Chondrocyte (in vitro differentiated cells): ENCODE measurements around the gene TRAK1. TPM values are rescaled to one million over a fixed set of nuclear protein-coding genes. Genes with fewer than 3 reads are reported as not detected.
A peak's percentile ranks its signal among the peaks of the same experiment; 100 is the strongest.

Experiments used
- DNase-seq: peaks from one replicate; pipeline ENCODE4 v3.0.0; 2021; ENCODE audit warnings: mixed read lengths, low spot score
- H3K27ac Mint-ChIP-seq: one replicate; pipeline ENCODE4 v1.8.0; 2021; ENCODE audit warnings: mild to moderate bottlenecking, moderate library complexity, mixed read lengths; ENCODE audit not compliant: unreplicated experiment
- H3K27me3 Mint-ChIP-seq: 2 replicates; pipeline ENCODE4 v1.8.0; 2021; ENCODE audit warnings: low read depth, mixed read lengths
- H3K36me3 Mint-ChIP-seq: 2 replicates; pipeline ENCODE4 v1.8.0; 2021; ENCODE audit warnings: low read depth, mixed read lengths
- H3K4me1 Mint-ChIP-seq: 2 replicates; pipeline ENCODE4 v1.8.0; 2021; ENCODE audit warnings: low read depth, mild to moderate bottlenecking, mixed read lengths
- H3K4me3 Mint-ChIP-seq: one replicate; pipeline ENCODE4 v1.8.0; 2021; ENCODE audit warnings: mild to moderate bottlenecking, moderate library complexity, mixed read lengths; ENCODE audit not compliant: unreplicated experiment
- H3K9me3 Mint-ChIP-seq: 2 replicates; pipeline ENCODE4 v1.8.0; 2021; ENCODE audit warnings: low read depth, mixed read lengths
- total RNA-seq: library from RNA; stranded (reverse); gene quantifications from 3 replicates; pipeline ENCODE4 v1.2.1, GENCODE V29; 2021
- TF ChIP-seq, protein P1 (sequence below): fragments of 200-600 bp; sonication (generic); IDR thresholded peaks from 2 replicates; pipeline ENCODE4 v1.5.0; 2021; ENCODE audit warnings: antibody characterized with exemption, mild to moderate bottlenecking, moderate library complexity

Gene TRAK1
- total RNA-seq, 1 donor from 2014 or later = 53.7 TPM

DNA sequence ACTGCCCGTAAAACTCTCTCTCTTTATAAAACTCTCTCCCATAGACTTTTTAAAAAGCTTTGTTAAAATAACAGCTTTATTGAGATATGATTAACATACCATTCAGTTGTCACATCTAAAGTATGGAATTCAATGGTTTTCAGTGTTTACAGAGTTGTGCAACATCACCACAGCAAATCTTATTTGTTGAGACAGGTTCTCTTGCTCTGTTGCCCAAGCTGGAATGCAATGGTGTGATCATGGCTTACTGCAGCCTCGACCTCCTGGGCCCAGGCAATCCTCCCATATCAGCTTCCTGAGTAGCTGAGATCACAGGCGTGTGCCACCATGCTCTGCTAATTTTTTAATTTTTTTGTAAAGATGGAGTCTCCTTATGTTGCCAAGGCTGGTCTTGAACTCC is 35.9 kb upstream of the TRAK1 start:
- no peak for DNase-seq
- no peaks in the 10 kb centered on the region for H3K36me3 Mint-ChIP-seq
- H3K4me1 Mint-ChIP-seq = peaks cover 74% of the 10 kb centered on the region
- H3K9me3 Mint-ChIP-seq = peaks cover 3% of the 10 kb centered on the region
- TF ChIP-seq, protein P1, sequence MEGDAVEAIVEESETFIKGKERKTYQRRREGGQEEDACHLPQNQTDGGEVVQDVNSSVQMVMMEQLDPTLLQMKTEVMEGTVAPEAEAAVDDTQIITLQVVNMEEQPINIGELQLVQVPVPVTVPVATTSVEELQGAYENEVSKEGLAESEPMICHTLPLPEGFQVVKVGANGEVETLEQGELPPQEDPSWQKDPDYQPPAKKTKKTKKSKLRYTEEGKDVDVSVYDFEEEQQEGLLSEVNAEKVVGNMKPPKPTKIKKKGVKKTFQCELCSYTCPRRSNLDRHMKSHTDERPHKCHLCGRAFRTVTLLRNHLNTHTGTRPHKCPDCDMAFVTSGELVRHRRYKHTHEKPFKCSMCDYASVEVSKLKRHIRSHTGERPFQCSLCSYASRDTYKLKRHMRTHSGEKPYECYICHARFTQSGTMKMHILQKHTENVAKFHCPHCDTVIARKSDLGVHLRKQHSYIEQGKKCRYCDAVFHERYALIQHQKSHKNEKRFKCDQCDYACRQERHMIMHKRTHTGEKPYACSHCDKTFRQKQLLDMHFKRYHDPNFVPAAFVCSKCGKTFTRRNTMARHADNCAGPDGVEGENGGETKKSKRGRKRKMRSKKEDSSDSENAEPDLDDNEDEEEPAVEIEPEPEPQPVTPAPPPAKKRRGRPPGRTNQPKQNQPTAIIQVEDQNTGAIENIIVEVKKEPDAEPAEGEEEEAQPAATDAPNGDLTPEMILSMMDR = no peak
- H3K27ac Mint-ChIP-seq = peak overlapping the region; percentile 85
- no peaks in the 10 kb centered on the region for H3K27me3 Mint-ChIP-seq
- no peak overlapping the region for H3K4me3 Mint-ChIP-seq

- peak overlapping the region; percentile 17 for H3K27ac Mint-ChIP-seq
- TF ChIP-seq, protein P1 = no peak
- no peaks in the 10 kb centered on the region for H3K36me3 Mint-ChIP-seq
- DNase-seq = no peak
- peaks cover 3% of the 10 kb centered on the region for H3K9me3 Mint-ChIP-seq
- H3K4me3 Mint-ChIP-seq = no peak overlapping the region
- H3K4me1 Mint-ChIP-seq = peaks cover 85% of the 10 kb centered on the region
- H3K27me3 Mint-ChIP-seq = no peaks in the 10 kb centered on the region
Measured at GRCh38 chr3:42056840-42057239, 34.3 kb upstream of the TRAK1 start.

DNA sequence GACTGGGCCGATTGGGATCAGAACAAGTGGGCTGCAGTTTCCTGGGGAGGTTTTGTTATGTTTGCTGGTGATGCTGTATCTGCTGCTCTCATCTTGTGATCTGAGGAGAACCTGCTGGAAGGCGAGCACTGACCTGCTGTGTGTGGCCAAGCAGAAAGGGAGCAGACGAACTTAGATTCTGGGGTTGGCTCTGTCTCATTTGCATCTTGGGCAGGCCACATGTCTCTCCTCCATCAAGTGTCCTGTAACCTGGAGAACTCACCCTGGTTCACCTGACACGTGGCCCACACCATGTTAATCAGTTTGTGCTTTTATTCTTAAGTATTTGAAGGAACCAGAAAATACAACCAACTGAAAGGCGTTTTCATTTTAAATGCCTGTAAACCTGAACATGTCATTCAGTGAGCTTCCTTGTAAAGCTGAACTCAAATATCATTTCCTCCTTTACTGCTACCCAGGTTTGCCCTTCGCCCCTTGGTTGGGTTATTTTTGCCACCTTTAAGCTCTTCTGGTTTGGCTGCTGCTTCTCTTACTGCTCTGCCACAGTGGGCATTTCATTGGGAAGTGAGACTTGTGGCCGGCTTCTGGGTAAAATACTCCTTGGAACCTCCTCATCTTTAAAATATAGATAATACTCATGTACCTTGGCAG is 33.5 kb upstream of the TRAK1 start:
- peaks cover 3% of the 10 kb centered on the region for H3K9me3 Mint-ChIP-seq
- peaks cover 85% of the 10 kb centered on the region for H3K4me1 Mint-ChIP-seq
- H3K4me3 Mint-ChIP-seq = no peak overlapping the region
- H3K36me3 Mint-ChIP-seq = no peaks in the 10 kb centered on the region
- H3K27ac Mint-ChIP-seq = peak overlapping the region; percentile 65
- no peak for DNase-seq
- TF ChIP-seq, protein P1 = no peak
- no peaks in the 10 kb centered on the region for H3K27me3 Mint-ChIP-seq

- DNase-seq = no peak
- TF ChIP-seq, protein P1 = no peak
- Mint-ChIP-seq H3K4me1 (peaks cover 78% of the 10 kb centered on the region), H3K27ac (peak overlapping the region; percentile 99), H3K9me3 (no peaks in the 10 kb centered on the region), H3K27me3 (no peaks in the 10 kb centered on the region), H3K36me3 (no peaks in the 10 kb centered on the region), H3K4me3 (peak overlapping the region; percentile 35)
Measured at GRCh38 chr3:42061025-42061712, 30.0 kb upstream of the TRAK1 start.

- H3K36me3 Mint-ChIP-seq = no peaks in the 10 kb centered on the region
- TF ChIP-seq, protein P1 = peak; percentile 7
- DNase-seq = no peak
- H3K4me1 Mint-ChIP-seq = peaks cover 81% of the 10 kb centered on the region
- H3K27me3 Mint-ChIP-seq = no peaks in the 10 kb centered on the region
- peak overlapping the region; percentile 35 for H3K4me3 Mint-ChIP-seq
- no peaks in the 10 kb centered on the region for H3K9me3 Mint-ChIP-seq
- peak overlapping the region; percentile 99 for H3K27ac Mint-ChIP-seq
Measured at GRCh38 chr3:42061713-42062380, 29.3 kb upstream of the TRAK1 start.
